Measurements from ENCODE around the gene MRPL32.

MRPL32 gene

DNA sequence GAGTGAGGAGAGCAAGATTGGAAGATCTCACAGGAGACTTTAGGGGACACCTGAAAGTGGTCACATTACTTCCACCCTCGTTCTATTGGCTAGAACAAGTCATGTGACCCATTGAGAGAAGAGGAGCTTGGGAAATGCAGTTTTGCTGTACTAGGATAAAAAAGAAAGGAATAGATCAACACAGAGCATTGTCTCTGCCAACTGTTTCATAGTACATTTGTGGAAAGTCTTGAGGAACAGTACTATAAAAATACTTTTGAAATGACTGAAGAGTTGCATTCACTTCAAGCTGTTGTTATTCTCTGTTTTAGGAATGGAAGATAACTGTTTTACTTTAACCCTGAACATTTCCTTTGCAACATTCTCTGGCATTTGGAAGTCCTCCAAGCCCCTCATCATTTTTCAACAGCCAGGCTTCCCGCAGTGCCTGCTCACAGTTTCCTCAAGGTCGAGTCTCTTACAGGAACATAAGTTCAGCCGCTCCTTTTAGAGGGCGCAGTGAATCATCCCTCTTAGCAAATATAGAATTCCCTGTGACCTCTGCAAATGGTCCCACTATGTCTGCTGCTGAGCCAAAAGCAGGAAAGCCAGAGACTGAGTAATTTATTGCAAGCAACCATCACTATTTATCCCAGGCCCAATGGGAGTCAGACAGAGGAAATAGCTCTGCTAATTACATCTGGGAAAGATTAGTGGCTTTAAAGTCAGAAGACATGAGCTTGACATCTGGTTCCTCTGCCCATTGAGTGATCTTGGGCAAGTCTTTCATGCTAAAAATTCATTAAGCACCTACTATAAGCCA, 40.7 kb downstream of the MRPL32 start (continued):
- TF ChIP-seq, protein P1, sequence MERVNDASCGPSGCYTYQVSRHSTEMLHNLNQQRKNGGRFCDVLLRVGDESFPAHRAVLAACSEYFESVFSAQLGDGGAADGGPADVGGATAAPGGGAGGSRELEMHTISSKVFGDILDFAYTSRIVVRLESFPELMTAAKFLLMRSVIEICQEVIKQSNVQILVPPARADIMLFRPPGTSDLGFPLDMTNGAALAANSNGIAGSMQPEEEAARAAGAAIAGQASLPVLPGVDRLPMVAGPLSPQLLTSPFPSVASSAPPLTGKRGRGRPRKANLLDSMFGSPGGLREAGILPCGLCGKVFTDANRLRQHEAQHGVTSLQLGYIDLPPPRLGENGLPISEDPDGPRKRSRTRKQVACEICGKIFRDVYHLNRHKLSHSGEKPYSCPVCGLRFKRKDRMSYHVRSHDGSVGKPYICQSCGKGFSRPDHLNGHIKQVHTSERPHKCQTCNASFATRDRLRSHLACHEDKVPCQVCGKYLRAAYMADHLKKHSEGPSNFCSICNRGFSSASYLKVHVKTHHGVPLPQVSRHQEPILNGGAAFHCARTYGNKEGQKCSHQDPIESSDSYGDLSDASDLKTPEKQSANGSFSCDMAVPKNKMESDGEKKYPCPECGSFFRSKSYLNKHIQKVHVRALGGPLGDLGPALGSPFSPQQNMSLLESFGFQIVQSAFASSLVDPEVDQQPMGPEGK (CRISPR knock-in tag; IDR thresholded peaks at IDR 0.05; ENCODE audit: borderline replicate concordance), result no peak
- TF ChIP-seq, protein P2, sequence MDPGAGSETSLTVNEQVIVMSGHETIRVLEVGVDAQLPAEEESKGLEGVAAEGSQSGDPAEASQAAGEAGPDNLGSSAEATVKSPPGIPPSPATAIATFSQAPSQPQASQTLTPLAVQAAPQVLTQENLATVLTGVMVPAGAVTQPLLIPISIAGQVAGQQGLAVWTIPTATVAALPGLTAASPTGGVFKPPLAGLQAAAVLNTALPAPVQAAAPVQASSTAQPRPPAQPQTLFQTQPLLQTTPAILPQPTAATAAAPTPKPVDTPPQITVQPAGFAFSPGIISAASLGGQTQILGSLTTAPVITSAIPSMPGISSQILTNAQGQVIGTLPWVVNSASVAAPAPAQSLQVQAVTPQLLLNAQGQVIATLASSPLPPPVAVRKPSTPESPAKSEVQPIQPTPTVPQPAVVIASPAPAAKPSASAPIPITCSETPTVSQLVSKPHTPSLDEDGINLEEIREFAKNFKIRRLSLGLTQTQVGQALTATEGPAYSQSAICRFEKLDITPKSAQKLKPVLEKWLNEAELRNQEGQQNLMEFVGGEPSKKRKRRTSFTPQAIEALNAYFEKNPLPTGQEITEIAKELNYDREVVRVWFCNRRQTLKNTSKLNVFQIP (CRISPR knock-in tag; IDR thresholded peaks at IDR 0.05; ENCODE audit: borderline replicate concordance, low read depth), result no peak
- TF ChIP-seq PPARA (CRISPR knock-in tag; IDR thresholded peaks at IDR 0.05; ENCODE audit: borderline replicate concordance), result no peak

DNA sequence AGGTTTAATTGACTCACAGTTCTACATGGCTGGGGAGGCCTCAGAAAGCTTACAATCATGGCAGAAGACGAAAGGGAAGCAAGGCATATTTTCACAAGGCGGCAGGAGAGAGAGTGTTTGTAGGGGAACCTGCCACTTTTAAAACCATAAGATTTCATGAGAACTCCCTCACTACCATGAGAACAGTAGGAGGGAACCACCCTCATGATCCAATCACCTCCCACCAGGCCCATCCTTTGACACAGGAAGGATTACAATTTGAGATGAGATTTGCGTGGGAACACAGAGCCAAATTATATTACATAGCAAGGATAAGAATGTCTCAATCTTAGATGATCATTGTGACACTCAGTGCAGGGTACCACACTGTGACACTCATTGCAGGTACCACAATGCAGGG, 44.2 kb downstream of the MRPL32 start:
- TF ChIP-seq ZFP30 (CRISPR knock-in tag; IDR thresholded peaks at IDR 0.05) (no peak), ZNF8 (CRISPR knock-in tag; IDR thresholded peaks at IDR 0.05) (no peak), RARB (CRISPR knock-in tag; IDR thresholded peaks at IDR 0.05) (no peak), ZFP3 (CRISPR knock-in tag; IDR thresholded peaks at IDR 0.05) (no peak), ZNF565 (CRISPR knock-in tag; conservative IDR thresholded peaks at IDR 0.05; ENCODE audit: low read depth) (no peak), PPARA (CRISPR knock-in tag; IDR thresholded peaks at IDR 0.05; ENCODE audit: borderline replicate concordance) (no peak), ZC3H10 (CRISPR knock-in tag; IDR thresholded peaks at IDR 0.05) (no peak), ESRRG (CRISPR knock-in tag; IDR thresholded peaks at IDR 0.05) (no peak)
- TF ChIP-seq, protein P2 (CRISPR knock-in tag; IDR thresholded peaks at IDR 0.05; ENCODE audit: borderline replicate concordance, low read depth), result no peak
- TF ChIP-seq, protein P3, sequence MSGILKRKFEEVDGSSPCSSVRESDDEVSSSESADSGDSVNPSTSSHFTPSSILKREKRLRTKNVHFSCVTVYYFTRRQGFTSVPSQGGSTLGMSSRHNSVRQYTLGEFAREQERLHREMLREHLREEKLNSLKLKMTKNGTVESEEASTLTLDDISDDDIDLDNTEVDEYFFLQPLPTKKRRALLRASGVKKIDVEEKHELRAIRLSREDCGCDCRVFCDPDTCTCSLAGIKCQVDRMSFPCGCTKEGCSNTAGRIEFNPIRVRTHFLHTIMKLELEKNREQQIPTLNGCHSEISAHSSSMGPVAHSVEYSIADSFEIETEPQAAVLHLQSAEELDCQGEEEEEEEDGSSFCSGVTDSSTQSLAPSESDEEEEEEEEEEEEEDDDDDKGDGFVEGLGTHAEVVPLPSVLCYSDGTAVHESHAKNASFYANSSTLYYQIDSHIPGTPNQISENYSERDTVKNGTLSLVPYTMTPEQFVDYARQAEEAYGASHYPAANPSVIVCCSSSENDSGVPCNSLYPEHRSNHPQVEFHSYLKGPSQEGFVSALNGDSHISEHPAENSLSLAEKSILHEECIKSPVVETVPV (CRISPR knock-in tag; IDR thresholded peaks at IDR 0.05), result no peak
- TF ChIP-seq, protein P4, sequence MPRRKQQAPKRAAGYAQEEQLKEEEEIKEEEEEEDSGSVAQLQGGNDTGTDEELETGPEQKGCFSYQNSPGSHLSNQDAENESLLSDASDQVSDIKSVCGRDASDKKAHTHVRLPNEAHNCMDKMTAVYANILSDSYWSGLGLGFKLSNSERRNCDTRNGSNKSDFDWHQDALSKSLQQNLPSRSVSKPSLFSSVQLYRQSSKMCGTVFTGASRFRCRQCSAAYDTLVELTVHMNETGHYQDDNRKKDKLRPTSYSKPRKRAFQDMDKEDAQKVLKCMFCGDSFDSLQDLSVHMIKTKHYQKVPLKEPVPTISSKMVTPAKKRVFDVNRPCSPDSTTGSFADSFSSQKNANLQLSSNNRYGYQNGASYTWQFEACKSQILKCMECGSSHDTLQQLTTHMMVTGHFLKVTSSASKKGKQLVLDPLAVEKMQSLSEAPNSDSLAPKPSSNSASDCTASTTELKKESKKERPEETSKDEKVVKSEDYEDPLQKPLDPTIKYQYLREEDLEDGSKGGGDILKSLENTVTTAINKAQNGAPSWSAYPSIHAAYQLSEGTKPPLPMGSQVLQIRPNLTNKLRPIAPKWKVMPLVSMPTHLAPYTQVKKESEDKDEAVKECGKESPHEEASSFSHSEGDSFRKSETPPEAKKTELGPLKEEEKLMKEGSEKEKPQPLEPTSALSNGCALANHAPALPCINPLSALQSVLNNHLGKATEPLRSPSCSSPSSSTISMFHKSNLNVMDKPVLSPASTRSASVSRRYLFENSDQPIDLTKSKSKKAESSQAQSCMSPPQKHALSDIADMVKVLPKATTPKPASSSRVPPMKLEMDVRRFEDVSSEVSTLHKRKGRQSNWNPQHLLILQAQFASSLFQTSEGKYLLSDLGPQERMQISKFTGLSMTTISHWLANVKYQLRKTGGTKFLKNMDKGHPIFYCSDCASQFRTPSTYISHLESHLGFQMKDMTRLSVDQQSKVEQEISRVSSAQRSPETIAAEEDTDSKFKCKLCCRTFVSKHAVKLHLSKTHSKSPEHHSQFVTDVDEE (CRISPR knock-in tag; IDR thresholded peaks at IDR 0.05), result no peak
- ATAC-seq, result no peak

DNA sequence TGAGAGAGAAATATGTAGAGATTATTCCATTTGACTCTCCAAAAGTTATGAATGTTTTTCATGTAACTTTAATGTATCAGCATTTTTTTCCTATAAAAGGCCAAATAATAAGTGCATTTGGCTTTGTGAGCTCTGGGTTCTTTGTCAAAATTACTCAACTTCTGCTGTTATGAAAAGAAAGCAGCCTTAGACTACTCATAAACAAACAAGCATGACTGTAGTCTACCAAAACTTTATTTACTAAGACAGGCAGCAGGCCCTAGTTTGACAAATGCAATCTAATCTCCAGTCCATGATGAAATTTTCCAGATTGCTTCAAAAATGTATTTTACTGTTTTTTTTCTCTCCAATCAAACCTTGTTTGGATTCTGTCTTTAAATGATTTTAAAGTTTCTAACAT, 46.3 kb downstream of the MRPL32 start:
- ATAC-seq, result peak; percentile 68; the same call in 1 of the 3 replicates
- TF ChIP-seq TCF4 (CRISPR knock-in tag; IDR thresholded peaks at IDR 0.05; ENCODE audit: borderline replicate concordance) (no peak), BACH2 (CRISPR knock-in tag; IDR thresholded peaks at IDR 0.05; ENCODE audit: borderline replicate concordance) (no peak), ISL1 (CRISPR knock-in tag; IDR thresholded peaks at IDR 0.05) (peak; percentile 24; the same call in 1 of the 2 replicates), CSDC2 (CRISPR knock-in tag; IDR thresholded peaks at IDR 0.05) (no peak)
- TF ChIP-seq, protein P4 (CRISPR knock-in tag; IDR thresholded peaks at IDR 0.05), result no peak
